Activated T-cell treated with anti-CD3 and anti-CD28 coated beads, Interleukin-2, amount 50 U/mL, for 1 hour (primary cell): ENCODE measurements around the gene SLC11A1.

Source experiments
- DNase-seq: peaks from one replicate; pipeline ENCODE4 v3.0.0-alpha.2; 2020

SLC11A1 gene

GRCh38 chr2:218367415-218368149, 14.5 kb upstream of the SLC11A1 start:
- peak; percentile 79 for DNase-seq

DNA sequence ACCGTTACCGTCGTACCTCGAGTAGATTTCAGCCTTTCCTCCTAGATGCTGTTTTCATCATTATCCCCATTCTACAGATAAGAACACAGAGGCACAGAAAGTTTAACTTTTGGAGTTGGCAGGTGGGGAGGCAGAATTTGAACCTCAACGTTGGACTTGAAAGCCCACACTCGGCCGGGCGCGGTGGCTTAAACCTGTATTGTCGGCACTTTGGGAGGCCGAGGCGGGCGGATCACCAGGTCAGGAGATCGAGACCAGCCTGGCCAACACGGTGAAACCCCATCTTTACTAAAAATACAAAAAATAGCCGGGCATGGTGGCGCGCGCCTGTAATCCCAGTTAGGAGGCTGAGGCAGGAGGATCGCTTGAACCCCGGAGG, 13.9 kb upstream of the SLC11A1 start:
- DNase-seq: no peak

- DNase-seq: no peak
Measured at GRCh38 chr2:218368621-218369153, 13.4 kb upstream of the SLC11A1 start.

DNA sequence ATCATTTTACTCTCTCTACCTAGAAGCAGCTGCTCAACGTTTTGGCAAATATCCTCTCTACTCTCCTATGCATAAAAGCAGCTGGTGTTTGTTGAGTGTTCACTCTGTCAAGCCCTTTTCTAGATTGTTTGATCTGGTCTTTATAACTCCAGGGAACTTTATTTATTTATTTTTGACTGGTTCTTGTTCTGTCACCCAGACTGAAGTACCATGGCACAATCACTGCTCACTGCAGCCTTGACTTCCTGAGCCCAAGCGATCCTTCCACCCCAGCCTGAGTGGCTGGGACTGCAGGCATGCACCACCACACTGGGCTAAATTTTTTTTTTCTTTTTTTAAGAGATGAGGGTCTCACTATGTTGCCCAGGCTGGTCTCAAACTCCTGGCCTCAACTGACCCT, 12.7 kb upstream of the SLC11A1 start:
- DNase-seq: no peak

DNA sequence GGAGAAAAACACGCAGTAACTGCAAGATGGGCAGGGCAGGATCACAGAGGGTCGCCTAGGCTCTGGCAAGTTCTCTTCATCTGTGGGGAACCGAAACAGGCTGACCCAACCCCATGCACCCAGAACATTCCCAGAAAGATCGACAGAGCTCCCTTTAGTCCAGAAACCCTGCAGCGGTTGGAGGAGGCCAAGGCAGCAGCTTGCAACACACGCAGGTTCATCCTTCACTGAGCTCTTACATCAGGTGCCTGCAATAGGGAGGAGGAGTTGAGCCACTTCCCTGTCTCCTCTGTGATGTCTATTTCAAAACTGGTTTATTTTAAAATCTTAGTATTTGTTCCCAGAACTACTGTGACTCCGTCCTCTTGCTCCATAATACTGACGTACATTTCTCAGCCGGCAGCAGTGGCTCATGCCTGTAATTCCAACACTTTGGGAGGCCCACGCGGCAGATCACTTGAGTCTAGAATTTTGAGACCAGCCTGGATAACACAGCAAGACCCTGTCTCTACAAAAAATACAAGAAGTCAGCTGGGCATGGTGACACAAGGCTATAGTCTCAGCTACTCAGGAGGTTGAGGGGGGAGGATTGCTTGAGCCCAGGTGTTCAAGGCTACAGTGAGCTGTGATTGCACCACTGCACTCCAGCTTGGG, 11.5 kb upstream of the SLC11A1 start:
- DNase-seq: no peak

DNA sequence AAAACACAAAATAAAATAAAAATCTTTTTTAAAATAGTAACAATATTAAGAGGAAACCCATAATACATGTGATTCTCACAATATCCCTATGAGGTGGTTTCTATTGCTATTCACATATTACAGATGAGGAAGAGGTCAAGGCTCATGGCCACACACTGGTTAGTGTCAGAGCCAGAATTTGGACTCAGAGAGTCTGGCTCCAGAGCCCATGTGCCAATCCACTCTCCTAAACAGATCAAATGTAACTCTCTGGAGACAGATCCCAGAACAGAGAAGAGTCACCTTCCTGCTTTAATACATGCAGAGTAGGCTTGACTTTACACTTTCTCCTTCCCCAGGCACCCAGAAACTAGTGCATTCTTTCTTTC, 10.1 kb upstream of the SLC11A1 start:
- no peak for DNase-seq

- no peak for DNase-seq
Measured at GRCh38 chr2:218374795-218375194, 7.3 kb upstream of the SLC11A1 start.

GRCh38 chr2:218375212-218375611, 6.9 kb upstream of the SLC11A1 start:
- DNase-seq: no peak

- no peak for DNase-seq
Measured at GRCh38 chr2:218378053-218378452, 4.0 kb upstream of the SLC11A1 start.

DNA sequence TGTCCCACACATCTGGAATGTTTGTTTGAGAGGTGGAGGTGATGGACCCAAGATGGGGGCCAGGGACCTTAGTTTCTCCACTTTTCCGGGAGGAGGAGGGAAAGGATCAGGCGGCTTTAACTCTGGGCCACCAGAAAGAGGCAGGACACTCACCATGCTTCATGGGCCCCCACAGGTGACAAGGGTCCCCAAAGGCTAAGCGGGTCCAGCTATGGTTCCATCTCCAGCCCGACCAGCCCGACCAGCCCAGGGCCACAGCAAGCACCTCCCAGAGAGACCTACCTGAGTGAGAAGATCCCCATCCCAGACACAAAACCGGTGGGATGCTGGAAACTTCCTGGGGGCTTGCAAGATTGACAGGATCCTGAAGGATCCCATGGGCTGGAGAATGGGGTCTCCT, 712 bp downstream of the SLC11A1 start:
- no peak for DNase-seq

GRCh38 chr2:218383892-218384519, 1.9 kb downstream of the SLC11A1 start:
- no peak for DNase-seq

GRCh38 chr2:218384975-218385374, 2.9 kb downstream of the SLC11A1 start:
- DNase-seq: no peak

GRCh38 chr2:218386505-218387368, 4.7 kb downstream of the SLC11A1 start:
- DNase-seq: no peak

DNA sequence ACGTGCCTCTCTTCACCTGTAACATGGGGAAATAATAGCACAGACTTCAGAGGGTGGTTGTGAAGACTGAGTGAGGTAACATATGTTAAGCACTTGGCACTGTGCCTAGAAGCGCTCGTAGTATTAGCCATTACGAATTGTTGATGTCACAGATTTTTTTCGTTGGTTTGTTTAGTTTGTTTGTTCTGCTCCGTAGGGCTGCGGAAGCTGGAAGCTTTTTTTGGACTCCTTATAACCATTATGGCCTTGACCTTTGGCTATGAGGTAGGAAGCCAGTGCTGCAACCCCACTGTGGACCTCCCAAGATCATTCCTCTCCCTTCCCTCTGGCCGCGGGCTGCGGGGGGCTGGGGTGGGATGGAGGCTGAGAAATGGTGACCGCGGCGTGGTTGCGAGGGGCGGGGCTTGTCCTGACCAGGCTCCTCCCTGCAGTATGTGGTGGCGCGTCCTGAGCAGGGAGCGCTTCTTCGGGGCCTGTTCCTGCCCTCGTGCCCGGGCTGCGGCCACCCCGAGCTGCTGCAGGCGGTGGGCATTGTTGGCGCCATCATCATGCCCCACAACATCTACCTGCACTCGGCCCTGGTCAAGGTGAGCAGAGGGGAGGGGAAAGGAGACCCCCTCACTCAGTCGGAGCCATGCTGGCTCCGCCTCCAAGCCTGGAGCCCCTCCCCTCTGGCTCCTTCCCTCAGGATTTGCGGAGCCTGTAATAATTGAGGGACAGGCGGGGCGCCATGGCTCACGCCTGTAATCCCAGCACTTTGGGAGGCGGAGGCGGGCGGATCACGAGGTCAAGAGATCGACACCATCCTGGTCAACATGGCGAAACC, 5.5 kb downstream of the SLC11A1 start:
- peak; percentile 36 for DNase-seq

- no peak for DNase-seq
Measured at GRCh38 chr2:218389333-218390150, 7.5 kb downstream of the SLC11A1 start.

- no peak for DNase-seq
Measured at GRCh38 chr2:218391202-218391601, 9.1 kb downstream of the SLC11A1 start.

- no peak for DNase-seq
Measured at GRCh38 chr2:218392459-218392858, 10.4 kb downstream of the SLC11A1 start.

- DNase-seq: no peak
Measured at GRCh38 chr2:218392891-218393462, 10.9 kb downstream of the SLC11A1 start.

GRCh38 chr2:218393750-218394290, 11.7 kb downstream of the SLC11A1 start:
- no peak for DNase-seq

DNA sequence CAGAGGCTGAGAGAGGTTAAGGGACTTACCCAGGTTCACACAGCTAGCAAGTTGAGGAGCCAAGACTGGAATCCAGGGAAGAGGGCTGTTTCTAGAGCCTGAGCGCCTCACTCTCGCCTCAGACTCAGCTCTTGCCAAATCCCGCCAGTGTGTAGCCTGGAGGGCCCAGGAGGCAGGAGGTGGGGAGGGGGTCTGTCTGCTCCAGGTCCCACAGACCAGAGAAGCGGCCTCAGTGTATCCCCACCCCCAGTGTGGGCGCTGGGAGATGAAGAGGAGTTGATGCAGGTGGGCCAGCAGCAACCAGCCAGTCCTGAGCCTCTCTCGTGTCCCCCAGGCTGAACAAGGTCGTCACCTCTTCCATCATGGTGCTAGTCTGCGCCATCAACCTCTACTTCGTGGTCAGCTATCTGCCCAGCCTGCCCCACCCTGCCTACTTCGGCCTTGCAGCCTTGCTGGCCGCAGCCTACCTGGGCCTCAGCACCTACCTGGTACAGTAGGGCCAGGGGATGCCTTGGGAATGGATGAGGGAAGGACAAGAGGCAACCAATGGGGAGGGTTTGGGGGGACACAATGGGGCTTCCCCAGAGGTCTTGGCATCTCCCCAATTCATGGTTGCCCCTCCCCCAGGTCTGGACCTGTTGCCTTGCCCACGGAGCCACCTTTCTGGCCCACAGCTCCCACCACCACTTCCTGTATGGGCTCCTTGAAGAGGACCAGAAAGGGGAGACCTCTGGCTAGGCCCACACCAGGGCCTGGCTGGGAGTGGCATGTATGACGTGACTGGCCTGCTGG, 12.4 kb downstream of the SLC11A1 start:
- no peak for DNase-seq
